GM19324 (cell line): Measurements from ENCODE around the gene STAT5B.
"Not testable (repeated sequence)": the region's sequence is repeated elsewhere in the genome, so short reads cannot be mapped to it uniquely, and the experiment has no call there.

Experiments used
- ATAC-seq: cut with Tn5 transposase; IDR thresholded peaks from one replicate; pipeline ENCODE4 v1.9.1; 2021; ENCODE audit warnings: mild to moderate bottlenecking, moderate library complexity; ENCODE audit not compliant: unreplicated experiment, low FRiP score

Gene STAT5B

DNA sequence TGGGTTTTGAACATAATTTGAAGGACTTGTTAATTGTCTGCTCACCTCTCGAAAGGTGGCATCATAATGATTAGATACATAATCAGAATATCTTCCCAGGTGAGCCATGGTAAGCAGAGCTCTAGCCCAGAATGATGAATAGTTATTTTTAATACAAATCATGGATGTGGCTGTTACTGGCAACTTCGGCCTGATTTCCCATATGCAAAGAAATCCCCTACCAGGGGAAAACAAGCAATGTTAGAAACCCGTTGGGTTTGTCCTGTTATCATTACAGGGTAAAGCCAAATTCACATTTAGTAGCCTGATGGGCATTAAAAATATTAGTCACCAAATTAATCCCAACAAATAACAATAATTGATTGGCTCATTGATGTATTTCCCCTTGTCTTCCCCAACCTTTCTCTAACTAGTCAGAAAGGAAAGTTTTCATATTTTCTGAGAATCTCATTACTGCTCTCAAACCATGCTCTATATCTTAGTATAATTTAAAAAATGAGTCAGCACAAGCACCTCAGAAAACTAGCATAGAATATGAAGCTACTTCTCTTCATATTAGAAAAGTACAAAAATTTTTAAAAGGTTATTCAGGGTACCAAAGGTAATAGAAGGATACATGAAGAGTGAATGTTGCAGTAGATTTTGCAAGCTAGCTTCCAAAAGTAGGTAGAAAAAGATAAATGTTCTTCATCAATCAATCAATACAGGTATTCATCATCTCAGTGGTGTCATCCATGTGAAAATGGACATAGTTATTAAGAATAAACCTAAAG, 5.0 kb downstream of the STAT5B start:
- ATAC-seq, result no peak

DNA sequence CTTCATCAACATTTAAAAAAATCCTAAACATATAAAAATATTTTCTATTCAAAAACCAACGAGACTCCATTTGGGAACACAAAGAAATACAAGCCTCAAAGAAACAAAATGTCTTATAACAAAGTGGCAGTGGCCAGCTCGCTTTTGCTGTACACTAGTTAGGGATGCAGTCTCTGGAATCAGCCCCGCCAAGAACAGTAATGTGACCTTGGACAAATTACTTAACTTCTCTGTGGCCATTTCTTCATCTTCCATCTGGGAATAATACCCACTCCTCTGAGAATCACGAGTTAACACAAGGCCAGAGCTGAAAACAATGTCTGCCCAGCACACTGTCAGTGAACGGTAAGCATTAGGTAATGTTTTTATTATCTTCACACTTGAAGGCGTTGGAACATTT, 5.6 kb downstream of the STAT5B start:
- ATAC-seq, result no peak

DNA sequence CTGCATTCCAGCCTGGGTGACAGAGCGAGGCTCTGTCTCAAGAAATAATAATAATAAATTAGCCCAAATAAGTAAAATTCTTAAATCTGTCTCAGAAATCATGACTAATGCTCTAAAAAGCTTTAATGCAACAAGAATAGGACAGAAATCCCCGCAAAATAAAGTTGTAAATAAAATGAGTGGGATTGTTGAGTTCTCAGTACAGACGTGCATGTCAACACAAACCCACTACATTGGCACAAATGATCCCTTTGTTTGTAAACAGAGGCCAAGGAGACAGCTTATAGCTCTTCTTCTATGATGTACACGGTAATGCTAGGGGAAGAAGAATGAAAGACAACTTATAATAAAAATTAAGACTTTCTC, 6.0 kb downstream of the STAT5B start:
- no peak for ATAC-seq

DNA sequence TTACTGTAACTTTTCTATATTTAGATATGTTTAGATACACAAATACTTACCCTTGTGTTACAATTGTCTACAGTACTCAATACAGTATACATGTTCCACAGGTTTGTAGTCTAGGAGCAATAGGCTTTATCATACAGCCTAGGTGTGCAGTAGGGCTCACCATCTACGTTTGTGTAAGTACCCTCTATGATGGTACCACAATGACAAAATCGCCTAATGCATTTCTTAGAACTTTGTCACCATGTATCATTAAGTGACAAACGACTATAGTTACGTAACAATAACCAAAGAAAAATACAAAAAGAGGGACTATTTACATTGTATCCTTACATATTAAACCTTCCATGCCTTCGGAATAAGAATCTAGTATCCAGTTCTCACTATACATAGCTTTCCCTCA, 8.0 kb downstream of the STAT5B start:
- ATAC-seq, result no peak

DNA sequence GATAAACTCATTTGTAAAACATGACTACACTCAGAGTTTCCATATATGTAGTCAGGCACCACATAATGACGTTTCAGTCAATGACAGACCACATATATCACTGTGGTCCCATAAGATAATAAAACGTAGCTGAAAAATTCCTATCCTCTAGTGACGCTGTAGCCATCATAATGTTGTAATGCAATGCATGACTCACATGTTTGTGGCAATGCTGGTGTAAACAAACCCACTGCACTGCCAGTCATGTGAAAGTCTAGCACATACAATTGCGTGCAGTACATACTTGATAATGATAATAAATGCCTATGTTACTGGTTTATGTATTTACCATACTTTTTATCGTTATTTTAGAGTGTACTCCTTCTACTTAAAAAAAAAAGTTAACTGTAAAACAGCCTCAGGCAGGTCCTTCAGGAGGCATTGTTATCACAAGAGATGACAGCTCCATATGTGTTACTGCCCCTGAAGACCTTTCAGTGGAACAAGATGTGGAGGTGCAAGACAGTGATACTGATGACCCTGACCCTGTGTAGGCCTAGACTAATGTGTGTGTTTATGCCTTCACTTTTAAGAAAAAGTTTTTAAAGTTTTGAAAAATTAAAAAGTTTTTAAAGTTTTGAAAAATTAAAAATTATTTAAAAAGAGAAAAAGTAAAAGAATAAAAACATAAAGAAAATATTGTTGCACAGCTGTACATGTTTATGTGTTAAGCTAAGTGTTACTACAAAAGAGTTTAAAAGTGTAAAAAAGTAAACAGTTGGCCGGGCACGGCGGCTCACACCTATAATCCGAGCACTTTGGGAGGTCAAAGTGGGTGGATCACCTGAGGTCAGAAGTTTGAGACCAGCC, 9.0 kb downstream of the STAT5B start:
- ATAC-seq, result no peak

DNA sequence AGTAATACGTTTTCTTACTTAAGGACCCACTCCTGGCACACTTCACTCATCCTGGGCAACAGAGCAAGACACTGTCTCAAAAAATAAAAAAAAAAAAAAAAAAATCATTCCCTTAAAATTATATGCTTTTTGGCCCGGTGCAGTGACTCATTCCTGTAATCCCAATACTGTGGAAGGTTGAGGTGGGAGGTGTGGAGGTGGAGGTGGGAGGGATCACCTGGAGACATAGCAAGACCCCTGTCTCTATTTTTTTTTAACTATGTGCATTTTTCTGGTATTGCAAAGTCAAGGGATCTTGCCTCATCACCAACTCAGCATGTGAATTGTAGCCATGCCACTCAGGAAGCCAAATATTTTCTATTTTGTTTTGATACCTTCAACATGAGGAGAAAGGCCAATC, 9.7 kb downstream of the STAT5B start:
- ATAC-seq, result no peak

DNA sequence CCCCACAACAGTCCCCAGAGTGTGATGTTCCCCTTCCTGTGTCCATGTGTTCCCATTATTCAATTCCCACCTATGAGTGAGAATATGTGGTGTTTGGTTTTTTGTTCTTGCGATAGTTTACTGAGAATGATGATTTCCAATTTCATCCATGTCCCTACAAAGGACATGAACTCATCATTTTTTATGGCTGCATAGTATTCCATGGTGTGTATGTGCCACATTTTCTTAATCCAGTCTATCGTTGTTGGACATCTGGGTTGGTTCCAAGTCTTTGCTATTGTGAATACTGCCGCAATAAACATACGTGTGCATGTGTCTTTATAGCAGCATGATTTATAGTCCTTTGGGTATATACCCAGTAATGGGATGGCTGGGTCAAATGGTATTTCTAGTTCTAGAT, 11.8 kb downstream of the STAT5B start:
- ATAC-seq, result not testable (repeated sequence)

DNA sequence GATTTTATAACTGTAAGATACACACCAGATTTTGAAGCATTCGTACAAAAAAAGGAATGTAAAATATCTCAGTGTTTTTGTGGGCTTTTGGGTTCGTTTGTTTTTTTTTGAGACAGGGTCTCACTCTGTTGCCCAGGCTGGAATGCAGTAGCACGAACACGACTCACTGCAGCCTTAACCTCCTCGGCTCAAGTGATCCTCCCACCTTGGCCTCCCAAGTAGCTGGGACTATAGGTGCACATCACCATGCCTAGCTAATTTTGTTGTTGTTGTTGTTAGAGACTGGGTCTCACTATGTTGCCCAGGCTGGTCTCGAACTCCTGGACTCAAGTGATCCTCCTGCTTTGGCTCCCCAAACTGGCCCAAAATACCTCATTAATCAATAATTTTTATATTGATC, 15.9 kb downstream of the STAT5B start:
- ATAC-seq, result no peak

DNA sequence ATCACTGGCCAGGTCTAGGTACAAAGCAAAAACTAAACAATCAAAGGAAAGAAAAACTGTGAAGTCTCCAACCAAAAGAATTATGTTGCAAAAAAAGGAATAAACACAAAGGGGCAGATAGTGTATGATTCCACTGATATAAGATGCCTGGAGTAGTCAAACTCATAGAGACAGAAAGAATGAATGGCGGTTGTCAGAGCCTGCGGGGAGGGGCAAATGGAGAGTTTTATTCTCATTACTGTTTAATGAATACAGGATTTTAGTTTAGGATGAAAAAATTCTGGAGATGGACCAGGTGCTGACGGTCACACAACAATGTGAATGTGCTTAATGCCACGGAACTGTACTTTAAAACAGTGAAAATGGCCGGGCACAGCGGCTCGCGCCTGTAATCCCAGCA, 20.7 kb downstream of the STAT5B start:
- no peak for ATAC-seq

DNA sequence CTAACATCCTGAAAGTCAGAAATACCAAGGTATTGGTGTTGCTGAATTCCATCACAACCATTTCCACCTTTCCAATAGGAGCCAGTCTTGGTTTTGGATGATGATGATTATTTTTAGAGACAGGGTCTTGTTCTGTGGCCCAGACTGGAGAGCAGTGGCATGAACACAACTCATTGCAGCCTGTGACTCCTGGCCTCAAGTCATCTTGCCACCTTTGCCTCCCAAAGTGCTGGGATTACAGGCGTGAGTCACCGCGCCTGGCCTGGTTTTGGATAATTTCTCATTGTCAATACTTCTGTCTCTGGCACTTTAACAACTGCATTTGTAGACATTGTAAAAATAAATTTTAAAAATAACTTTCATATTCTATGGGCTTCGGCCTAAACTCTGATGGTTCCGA, 22.6 kb downstream of the STAT5B start:
- no peak for ATAC-seq

DNA sequence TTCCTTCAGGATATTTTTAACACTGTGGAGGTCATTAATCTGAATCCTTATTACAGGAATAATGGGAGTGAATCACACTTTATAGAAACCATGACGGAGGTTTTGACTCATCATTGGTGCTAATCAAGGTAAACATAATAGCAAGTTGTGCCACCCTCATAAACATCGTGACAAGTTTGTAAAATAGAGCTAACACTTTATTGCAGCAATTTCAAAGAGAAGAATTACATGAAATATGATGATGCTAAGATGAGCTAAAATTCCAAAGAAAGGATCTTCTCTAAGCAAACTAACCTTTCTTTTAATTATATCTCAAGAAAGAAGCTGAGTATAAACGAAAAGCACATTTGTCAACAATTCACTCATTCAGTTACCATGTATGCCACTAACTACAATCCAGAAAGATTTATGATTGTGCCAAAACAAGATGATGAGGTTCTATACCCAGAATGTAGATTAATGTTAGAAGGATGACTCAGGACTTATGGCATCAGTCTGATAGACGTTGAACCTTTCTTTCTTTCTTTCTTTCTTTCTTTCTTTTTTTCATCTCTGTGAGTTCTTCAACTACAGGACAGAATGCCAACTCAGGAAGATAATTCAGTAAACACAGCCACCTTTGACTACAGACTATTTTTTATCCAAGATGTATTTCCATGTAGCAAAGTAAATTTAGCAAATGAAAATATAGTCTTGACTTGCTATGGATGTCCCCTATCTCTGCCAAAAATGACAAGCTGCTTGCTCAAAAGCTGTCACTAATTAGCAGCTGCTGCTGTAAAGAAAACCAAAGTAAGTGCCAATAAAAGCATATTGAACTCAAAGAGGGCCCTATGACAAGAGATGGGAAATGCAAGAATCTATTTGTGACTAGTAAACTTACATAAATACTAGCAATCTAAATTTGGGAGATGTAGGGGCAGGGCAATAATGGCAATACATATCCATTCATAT, 23.3 kb downstream of the STAT5B start:
- no peak for ATAC-seq

DNA sequence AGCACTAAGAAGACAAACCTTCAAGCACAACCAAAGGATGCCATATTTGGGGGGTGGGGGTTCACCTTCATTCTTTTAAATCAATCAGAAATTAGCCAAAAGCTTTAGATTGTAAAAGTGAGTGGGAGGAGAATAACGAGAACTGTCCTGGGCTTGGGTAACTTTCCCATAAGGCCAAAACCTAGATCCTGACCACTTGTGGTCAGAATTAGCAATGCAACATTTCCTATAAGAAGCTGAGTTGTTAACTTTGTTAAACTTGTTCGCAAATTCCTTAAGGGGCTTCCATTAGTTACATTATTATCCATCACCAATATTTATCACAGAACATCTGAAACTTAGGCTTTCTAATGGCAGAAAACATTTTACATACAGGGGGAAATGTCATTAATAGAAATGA, 25.1 kb downstream of the STAT5B start:
- ATAC-seq, result no peak

DNA sequence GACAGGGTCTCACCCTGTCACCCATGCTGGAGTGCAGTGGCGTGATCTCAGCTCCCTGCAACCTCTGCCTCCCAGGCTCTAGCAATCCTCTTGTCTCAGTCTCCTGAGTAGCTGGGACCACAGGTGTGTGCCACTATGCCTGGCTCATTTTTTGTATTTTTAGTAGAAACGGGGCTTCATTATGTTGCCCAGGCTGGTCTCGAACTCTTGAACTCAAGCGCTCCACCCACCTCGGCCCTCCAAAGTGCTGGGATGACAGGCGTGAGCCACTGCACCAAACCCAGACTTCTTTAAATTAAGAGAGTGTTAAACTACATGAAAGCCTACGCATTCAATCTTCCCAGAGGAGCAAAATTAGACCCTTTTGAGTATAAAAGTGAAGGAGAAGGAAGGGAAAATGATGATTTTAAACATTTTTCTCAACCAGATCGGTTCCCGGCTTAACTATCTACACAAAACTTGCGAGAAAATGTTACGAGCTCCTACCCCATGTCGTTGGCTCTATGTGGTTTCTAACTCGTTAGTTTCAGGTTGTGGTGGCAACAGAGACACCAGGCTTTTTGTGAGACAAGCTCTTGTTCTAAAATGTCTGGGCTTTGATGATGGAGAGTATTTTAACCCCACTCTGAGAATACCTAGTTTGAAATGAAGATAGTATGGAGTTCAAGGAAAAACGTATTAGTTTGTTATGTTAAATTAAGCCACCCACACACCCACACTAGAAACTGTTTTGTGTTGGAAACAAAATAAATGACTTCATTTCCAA, 26.3 kb downstream of the STAT5B start:
- no peak for ATAC-seq

DNA sequence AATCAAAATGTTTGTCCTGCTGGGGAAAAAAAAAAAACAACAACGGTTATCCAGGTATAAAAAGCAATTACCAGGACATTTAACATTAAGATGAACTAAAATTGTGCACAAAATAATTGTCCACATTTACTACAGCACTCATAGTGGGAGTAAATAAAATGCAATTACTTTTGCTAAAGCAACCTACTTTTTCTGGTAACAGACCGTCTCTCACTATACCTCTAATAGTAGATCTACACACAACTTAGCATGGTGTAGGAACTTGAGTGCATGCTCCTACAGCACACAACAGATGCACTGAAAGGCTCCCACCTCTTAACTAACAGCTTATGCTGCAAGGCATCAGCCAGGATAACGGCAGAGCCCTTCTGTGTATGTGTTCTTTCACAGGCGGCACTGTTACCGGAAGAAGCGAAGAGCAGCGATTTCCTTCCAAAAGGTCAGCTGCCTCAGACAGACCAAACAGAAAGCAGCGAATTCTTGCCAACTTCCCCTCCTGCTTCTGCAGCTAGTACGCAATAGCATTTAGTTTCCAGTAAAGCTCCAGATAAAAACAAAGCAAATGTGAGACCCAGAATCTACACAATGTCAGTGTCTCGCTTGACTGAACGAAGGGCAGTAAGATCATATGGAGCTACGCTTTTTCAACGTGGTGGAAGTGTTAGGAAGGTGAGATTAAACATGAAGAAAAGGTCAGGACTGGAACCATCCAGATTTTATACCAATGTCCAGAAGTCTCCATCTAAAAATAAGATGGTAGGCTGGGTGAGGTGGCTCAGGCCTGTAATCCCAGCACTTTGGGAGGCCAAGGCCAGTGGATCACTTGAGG, 27.6 kb downstream of the STAT5B start:
- ATAC-seq, result peak; percentile 72

DNA sequence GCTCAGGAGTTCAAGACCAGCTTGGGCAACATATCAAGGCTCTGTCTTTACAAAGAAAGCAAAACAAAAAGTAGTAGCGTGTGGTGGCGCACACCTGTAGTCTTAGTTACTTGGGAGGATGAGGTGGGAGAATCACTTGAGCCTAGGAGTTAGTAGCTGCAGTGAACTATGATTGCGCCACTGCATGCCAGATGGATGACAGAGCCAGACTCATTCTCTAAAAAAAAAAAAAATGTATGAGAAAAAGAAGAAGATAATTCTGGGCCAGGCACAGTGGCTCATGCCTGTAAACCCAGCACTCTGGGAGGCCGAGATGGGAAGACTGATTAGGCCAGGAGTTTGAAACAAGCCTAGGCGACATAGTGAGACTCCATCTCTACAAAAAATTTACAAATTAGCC, 28.5 kb downstream of the STAT5B start:
- no peak for ATAC-seq

DNA sequence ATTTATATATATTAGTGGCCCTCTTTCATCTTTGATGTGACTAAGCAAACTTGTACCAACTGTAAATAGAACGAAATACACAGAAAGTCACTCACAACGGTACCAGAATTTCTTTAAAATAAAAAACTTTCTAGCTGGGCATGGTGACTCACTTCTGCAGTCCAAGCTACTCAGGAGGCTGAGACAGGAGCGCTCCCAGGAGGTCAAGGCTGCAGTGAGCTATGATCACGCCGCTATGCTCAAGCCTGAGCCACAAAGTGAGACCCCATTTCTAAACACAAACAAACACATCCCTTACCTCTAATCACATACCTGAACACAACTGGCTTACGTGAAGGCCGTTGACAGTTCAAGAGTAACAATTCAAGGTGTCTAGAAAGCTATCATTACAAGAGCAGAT, 29.7 kb downstream of the STAT5B start:
- ATAC-seq, result no peak

DNA sequence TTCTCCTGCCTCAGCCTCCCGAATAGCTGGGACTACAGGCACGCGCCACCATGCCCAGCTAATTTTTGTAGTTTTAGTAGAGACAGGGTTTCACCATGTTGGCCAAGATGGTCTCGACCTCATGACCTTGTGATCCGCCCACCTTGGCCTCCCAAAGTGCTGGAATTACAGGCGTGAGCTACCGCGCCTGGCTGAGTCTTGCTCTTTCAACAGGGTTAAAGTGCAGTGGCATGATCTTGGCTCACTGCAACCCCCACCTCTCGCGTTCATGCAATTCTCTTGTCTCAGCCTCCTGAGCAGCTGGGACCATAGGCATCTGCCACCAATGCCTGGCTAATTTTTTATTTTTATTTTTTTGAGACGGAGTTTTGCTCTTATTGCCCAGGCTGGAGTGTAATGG, 31.0 kb downstream of the STAT5B start:
- ATAC-seq, result not testable (repeated sequence)

DNA sequence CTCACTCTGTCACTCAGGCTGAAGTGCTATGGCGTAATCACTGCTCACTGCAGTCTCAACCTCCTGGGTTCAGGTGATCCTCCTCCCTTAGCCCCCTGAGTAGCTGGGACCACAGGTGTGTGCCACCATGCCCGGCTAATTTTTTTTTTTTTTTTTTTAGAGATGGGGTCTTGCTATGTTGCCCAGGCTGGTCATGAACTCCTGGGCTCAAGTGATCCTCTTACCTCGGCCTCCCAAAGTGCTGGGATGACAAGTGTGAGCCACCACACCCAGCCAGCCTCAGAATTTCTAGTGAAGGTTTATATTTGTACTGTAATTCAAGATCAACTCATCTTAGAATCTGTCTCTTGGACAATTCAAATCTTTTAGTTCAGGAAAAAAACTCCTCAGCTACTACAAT, 32.1 kb downstream of the STAT5B start:
- not testable (repeated sequence) for ATAC-seq

DNA sequence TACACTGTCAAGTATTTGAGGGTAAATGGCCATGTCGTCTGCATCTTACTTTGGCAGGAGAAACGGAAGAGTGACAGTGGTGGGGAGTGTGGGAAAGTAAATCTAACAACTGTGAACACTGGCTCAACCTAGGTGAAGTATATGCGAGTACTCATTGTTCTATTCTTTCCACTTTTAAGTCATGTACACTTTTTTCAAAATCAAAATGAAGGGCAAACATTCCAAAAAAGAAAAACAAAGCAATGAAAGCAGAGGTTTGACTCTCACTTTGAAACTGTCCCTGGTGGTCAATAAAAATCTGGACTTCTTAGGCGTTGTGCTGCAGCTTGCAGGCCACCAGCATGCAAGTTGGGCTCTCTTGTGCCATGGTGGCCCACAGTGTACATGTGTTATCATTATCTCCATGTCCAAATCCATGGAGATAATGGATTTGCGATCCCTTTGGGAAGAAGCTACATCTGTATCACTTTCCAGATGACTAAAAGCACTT, 32.7 kb downstream of the STAT5B start:
- ATAC-seq, result no peak
